SJSA1 (cell line): ENCODE measurements around the gene KDM2A. TPM values are rescaled to one million over a fixed set of nuclear protein-coding genes. Genes with fewer than 3 reads are reported as not detected.

Experiments
- DNase-seq, 2 experiments: peaks; one replicate each; pipeline ENCODE4 v3.0.0-alpha.2; 2015 to 2020; ENCODE audit warnings: low spot score in 2 of 2, low read depth in 1 of 2
- H3K27ac ChIP-seq: fragments of 250-450 bp; sonication (Bioruptor Pico); 2 replicates; pipeline ENCODE4 v1.5.1; 2020; ENCODE audit warnings: mild to moderate bottlenecking, moderate library complexity
- H3K27me3 ChIP-seq: fragments of 250-450 bp; sonication (Bioruptor Pico); replicated peaks from 2 replicates; pipeline ENCODE4 v1.5.1; 2020; ENCODE audit warnings: mild to moderate bottlenecking, moderate library complexity
- H3K36me3 ChIP-seq: fragments of 250-450 bp; sonication (Bioruptor Pico); 2 replicates; pipeline ENCODE4 v1.5.1; 2020; ENCODE audit warnings: mild to moderate bottlenecking
- H3K4me1 ChIP-seq: fragments of 250-450 bp; sonication (Bioruptor Pico); replicated peaks from 2 replicates; pipeline ENCODE4 v1.6.1; 2021; ENCODE audit warnings: mild to moderate bottlenecking
- H3K4me3 ChIP-seq: fragments of 250-450 bp; sonication (Bioruptor Pico); 2 replicates; pipeline ENCODE4 v1.5.1; 2020; ENCODE audit warnings: mild to moderate bottlenecking
- H3K9me3 ChIP-seq: fragments of 250-450 bp; sonication (Bioruptor Pico); replicated peaks from 2 replicates; pipeline ENCODE4 v1.5.1; 2020; ENCODE audit warnings: mild to moderate bottlenecking
- total RNA-seq: library from RNA; depleted of rRNA; stranded (reverse); fragments of >200 nt; shearing (Covaris generic); gene quantifications from 2 replicates; pipeline ENCODE4 v1.2.3, GENCODE V29; 2014

KDM2A gene
- total RNA-seq, 1 experiment from 2014 or later, result 41.2 TPM

DNA sequence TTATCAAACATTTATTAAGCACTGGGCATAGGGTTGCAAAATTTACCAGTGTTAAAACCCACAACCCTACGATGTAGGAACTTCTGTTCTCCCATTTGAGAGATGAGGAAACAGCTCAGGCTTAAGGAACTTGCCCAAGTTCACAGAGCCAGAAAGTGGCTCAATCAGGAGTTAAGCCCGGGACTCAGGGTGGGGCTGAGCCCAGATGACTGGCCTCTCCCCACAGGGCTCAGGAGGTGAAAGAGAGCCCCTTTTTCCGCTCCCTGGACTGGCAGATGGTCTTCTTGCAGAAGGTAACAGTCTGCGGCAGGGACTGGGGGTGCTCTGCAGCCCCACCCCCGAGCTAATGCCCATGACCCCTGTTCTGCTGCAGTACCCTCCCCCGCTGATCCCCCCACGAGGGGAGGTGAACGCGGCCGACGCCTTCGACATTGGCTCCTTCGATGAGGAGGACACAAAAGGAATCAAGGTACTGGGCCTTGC lies 164.5 kb downstream of the KDM2A start:
- no peak overlapping the region for H3K27ac ChIP-seq
- peaks cover 16% of the 10 kb centered on the region for H3K4me1 ChIP-seq
- peaks cover 97% of the 10 kb centered on the region for H3K36me3 ChIP-seq
- no peaks in the 10 kb centered on the region for H3K27me3 ChIP-seq
- DNase-seq, result no peak
- H3K9me3 ChIP-seq, result no peaks in the 10 kb centered on the region
- H3K4me3 ChIP-seq, result no peak overlapping the region

DNA sequence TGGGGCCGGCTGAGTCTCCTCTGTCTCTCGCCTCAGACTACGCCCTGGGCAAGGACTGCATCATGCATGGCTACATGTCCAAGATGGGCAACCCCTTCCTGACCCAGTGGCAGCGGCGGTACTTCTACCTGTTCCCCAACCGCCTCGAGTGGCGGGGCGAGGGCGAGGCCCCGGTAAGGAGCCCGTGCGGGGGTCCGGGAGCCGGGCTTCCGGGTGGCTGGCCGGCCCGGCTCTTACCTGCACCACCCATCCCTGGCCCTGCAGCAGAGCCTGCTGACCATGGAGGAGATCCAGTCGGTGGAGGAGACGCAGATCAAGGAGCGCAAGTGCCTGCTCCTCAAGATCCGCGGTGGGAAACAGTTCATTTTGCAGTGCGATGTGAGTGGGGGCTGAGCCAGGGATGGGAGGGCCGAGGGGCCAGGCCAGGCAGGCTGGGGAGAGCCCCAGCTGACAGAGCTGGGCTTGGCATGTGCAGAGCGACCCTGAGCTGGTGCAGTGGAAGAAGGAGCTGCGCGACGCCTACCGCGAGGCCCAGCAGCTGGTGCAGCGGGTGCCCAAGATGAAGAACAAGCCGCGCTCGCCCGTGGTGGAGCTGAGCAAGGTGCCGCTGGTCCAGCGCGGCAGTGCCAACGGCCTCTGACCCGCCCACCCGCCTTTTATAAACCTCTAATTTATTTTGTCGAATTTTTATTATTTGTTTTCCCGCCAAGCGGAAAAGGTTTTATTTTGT lies 165.9 kb downstream of the KDM2A start:
- Histone ChIP-seq H3K4me1 (peaks cover 24% of the 10 kb centered on the region), H3K9me3 (no peaks in the 10 kb centered on the region), H3K36me3 (peaks cover 91% of the 10 kb centered on the region)

GRCh38 chr11:67285541-67286498 lies 166.8 kb downstream of the KDM2A start:
- Histone ChIP-seq H3K27ac (no peak overlapping the region), H3K27me3 (no peaks in the 10 kb centered on the region), H3K4me1 (peaks cover 29% of the 10 kb centered on the region), H3K9me3 (no peaks in the 10 kb centered on the region), H3K4me3 (no peak overlapping the region), H3K36me3 (peaks cover 91% of the 10 kb centered on the region)
- DNase-seq, result no peak

More for the DNA sequence above, 165.9 kb downstream of the KDM2A start:
- no peak overlapping the region for H3K27ac ChIP-seq
- no peaks in the 10 kb centered on the region for H3K27me3 ChIP-seq
- no peak for DNase-seq
- no peak overlapping the region for H3K4me3 ChIP-seq

- DNase-seq, result no peak
- Histone ChIP-seq H3K27me3 (no peaks in the 10 kb centered on the region), H3K9me3 (no peaks in the 10 kb centered on the region), H3K36me3 (peaks cover 91% of the 10 kb centered on the region), H3K27ac (no peak overlapping the region), H3K4me1 (peaks cover 29% of the 10 kb centered on the region), H3K4me3 (no peak overlapping the region)
These were observed 167.7 kb downstream of the KDM2A start for GRCh38 chr11:67286621-67287333.

DNA sequence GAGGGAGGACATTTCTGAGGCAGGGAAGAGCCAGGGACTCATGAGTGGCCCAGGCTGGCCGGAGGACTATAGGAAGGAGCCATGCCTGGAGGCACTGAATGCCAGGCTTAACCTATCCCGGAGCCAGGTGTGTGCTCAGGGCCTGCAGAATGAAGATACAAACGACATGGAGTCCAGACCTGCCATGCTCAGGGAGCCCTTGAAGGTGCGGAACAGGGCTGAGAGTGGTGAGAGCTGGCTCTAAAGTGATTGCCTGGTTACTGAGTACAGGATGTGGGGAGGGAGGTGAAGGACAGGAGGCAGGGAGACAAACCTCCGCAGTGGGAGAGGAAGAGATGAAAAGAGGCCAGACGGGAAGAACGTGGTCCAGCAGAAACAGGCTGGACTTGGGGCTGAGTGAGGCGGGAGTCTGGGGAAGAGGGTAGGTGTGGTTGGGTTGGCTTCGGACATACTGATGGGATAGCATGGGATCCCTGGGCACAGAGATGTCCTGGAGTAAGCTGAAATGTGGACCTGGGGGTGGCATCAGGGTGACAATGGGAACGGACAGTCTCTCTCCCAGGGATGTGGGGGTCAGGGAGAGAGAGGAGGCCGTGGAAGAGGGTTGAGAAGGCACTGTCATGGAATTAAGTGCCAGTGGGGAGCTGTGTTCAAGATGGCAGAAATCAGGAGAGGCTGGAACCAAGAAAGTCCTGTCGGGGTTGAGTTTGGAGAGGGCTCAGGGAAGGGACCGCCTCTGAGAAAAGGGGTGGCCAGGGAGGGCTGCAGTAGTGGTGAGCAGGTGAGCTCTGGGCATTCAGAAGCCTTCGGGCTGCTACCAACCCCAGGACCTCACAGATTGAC lies 168.5 kb downstream of the KDM2A start:
- H3K27ac ChIP-seq, result peak overlapping the region; percentile 79
- no peaks in the 10 kb centered on the region for H3K27me3 ChIP-seq
- H3K4me1 ChIP-seq, result peaks cover 29% of the 10 kb centered on the region
- no peaks in the 10 kb centered on the region for H3K9me3 ChIP-seq
- peak in 1 of 2 experiments; percentile 34 for DNase-seq
- H3K4me3 ChIP-seq, result peak overlapping the region; percentile 72
- H3K36me3 ChIP-seq, result peaks cover 89% of the 10 kb centered on the region

- H3K9me3 ChIP-seq, result no peaks in the 10 kb centered on the region
- H3K36me3 ChIP-seq, result peaks cover 89% of the 10 kb centered on the region
- DNase-seq, result no peak
- peaks cover 33% of the 10 kb centered on the region for H3K4me1 ChIP-seq
- peak overlapping the region; percentile 72 for H3K4me3 ChIP-seq
- no peaks in the 10 kb centered on the region for H3K27me3 ChIP-seq
- H3K27ac ChIP-seq, result peak overlapping the region; percentile 79
These were observed 169.1 kb downstream of the KDM2A start for GRCh38 chr11:67288198-67288451.

DNA sequence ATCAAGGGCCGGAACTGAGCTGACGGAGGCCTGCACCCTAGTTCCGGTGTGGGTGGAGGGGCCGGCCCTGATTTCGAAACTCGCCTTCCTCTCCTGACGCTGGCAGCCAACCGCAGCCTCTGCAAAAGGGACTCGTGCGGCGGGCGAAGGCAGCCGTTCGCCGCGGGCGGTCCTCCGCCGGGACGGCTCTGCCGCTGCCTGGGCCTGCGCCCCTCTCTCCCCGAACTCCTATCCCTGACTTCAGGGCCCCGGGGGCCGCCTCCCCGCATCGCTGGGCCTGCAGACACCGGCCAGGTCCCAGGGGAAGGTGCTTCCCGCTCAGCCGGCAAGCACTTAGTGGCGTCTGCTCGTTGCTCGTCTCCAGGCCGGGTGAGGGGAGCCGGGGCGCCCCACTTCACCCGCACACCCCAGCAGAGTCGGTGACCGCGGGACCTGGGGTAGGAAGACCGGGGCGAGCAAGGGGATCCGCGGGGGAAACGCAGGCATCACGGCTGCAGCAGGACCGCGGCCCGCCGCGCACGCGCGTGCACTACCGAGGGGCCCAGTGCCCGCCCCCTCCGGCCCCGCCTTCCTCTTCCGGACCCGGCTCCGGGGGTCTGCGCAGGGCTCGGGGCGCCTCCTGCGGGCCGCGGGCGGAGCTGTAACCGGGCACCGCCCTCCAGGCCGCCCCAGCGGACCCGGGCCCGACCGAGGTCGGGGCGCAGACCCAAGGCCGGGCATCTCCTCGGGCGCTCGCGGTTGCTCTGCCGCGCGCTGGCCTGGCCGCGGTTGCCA lies 169.6 kb downstream of the KDM2A start:
- H3K9me3 ChIP-seq, result no peaks in the 10 kb centered on the region
- H3K27ac ChIP-seq, result peak overlapping the region; percentile 79
- H3K36me3 ChIP-seq, result peaks cover 87% of the 10 kb centered on the region
- H3K27me3 ChIP-seq, result no peaks in the 10 kb centered on the region
- peak overlapping the region; percentile 72 for H3K4me3 ChIP-seq
- peaks cover 34% of the 10 kb centered on the region for H3K4me1 ChIP-seq
- peak; percentile 96 to 99 for DNase-seq

DNA sequence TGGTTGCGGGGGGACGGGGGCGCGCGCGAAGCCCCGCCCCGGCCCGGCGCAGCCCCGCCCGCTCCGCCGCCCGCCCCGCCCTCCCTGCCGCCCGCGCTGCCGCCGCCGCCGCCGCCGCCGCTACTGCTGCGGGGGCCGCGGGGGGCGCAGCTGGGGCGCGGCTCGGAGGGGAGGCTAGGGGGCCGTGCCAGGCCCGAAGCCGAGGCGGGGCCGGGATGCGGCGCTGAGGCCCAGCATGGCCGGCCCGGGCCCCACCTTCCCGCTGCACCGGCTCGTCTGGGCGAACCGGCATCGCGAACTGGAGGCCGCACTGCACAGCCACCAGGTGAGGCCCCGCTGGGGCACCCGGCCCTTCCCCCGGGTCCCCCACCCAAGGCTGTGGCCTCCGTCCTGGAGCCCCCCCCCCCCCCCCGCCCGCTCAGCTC lies 170.2 kb downstream of the KDM2A start, which contains the start of gene ANKRD13D:
Gene ANKRD13D (plus strand): TSS at position 78 of the 425 bp plus-strand sequence. CDS start 158 bp downstream, at position 236.
- peak in 1 of 2 experiments; percentile 60 for DNase-seq
- peak within 1 kb of the TSS; percentile 72 for H3K4me3 ChIP-seq
- peak within 1 kb of the TSS; percentile 79 for H3K27ac ChIP-seq
- H3K9me3 ChIP-seq, result no peaks in the 10 kb centered on the region
- H3K27me3 ChIP-seq, result no peaks in the 10 kb centered on the region
- peaks cover 34% of the 10 kb centered on the region for H3K4me1 ChIP-seq
- H3K36me3 ChIP-seq, result peaks cover 87% of the 10 kb centered on the region

GRCh38 chr11:67289651-67290479 lies 170.8 kb downstream of the KDM2A start:
- peak in 1 of 2 experiments; percentile 47 for DNase-seq
- Histone ChIP-seq H3K9me3 (peaks cover 2% of the 10 kb centered on the region; the same call in 1 of the 2 replicates), H3K4me3 (peak overlapping the region; percentile 72), H3K36me3 (peaks cover 87% of the 10 kb centered on the region), H3K27ac (peak overlapping the region; percentile 18), H3K27me3 (no peaks in the 10 kb centered on the region), H3K4me1 (peaks cover 34% of the 10 kb centered on the region)

GRCh38 chr11:67290801-67291200 lies 171.7 kb downstream of the KDM2A start:
- Histone ChIP-seq H3K4me1 (peaks cover 34% of the 10 kb centered on the region), H3K27me3 (no peaks in the 10 kb centered on the region), H3K9me3 (peaks cover 11% of the 10 kb centered on the region), H3K27ac (no peak overlapping the region), H3K4me3 (no peak overlapping the region), H3K36me3 (peaks cover 87% of the 10 kb centered on the region)
- no peak for DNase-seq

DNA sequence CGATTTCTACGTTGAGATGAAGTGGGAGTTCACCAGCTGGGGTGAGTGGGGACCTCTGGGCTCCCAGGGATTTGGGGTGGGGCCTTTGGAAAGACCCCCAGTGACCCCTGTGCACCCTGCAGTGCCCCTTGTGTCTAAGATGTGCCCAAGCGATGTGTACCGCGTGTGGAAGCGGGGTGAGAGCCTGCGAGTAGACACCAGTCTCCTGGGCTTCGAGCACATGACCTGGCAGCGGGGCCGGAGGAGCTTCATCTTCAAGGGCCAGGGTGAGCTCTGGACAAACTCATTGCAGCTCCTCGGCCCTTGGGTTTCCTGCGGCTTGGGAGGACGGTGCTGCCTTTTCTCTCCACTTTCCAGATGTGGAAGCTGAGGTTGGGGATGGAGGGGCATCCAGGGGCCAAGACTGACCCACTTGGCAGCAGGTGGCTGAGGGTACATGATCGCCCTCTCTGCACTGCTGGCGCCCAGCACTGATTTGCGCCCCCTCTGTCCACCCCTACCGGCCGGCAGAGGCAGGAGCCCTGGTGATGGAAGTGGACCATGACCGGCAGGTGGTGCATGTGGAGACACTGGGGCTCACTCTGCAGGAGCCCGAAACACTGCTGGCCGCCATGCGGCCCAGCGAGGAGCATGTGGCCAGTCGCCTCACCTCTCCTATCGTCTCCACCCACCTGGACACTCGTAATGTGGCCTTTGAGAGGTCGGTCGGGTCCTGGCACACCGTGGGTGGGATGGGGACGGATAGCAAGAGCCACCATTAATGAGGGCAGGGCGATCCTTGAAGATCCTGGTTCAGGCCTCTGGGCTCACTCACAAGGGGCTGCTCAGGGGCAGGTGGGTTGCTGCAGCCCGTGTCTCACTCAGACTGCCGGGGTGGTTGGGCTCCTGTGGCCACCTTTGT lies 172.7 kb downstream of the KDM2A start:
- no peak overlapping the region for H3K27ac ChIP-seq
- H3K36me3 ChIP-seq, result peaks cover 87% of the 10 kb centered on the region
- peaks cover 34% of the 10 kb centered on the region for H3K4me1 ChIP-seq
- no peak overlapping the region for H3K4me3 ChIP-seq
- no peaks in the 10 kb centered on the region for H3K27me3 ChIP-seq
- DNase-seq, result no peak
- peaks cover 12% of the 10 kb centered on the region for H3K9me3 ChIP-seq
